NCI-H187 treated with DMSO at 0.1 percent for 48 hours (cell line): Measurements from ENCODE around the gene CANX.
"Not testable (repeated sequence)": the region's sequence is repeated elsewhere in the genome, so short reads cannot be mapped to it uniquely, and the experiment has no call there.

Experiments used
- DNase-seq: peaks from one replicate; lab custom pipeline; 2025; lab: John Stamatoyannopoulos, UW

CANX gene

DNA sequence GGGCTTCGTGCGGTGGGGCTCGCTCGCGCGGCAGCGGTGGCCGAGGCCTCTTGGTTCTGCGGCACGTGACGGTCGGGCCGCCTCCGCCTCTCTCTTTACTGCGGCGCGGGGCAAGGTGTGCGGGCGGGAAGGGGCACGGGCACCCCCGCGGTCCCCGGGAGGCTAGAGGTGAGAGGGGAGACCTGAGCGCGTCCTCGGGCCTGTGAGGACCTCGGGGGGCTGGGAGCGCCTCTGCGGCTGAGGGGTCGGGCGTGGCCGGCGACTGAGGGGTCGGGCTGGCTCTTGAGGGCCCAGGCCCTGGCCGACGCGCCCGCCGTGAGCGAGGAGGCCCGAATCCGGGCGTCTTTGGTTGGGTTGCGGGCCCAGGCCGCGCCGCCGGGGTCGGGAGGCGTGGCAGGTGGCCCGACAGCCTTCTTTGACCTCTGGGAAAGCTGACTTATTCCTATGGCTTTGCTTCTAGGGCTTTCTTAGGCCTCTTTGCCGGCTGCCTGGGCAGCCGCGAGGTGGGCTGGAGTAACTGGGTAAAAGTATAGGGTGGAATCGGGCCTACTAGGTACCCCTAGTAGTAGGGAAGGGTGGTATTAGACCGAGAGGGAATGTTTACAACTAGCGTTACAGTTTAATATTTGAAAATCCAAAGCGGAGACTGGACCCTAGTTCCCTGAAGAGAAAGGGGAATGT lies at the start of gene CANX:
TSS of gene CANX (plus strand) at position 33 of the 681 bp plus-strand sequence. CDS start 6,715 bp downstream, outside the sequence.
- DNase-seq = no peak

DNA sequence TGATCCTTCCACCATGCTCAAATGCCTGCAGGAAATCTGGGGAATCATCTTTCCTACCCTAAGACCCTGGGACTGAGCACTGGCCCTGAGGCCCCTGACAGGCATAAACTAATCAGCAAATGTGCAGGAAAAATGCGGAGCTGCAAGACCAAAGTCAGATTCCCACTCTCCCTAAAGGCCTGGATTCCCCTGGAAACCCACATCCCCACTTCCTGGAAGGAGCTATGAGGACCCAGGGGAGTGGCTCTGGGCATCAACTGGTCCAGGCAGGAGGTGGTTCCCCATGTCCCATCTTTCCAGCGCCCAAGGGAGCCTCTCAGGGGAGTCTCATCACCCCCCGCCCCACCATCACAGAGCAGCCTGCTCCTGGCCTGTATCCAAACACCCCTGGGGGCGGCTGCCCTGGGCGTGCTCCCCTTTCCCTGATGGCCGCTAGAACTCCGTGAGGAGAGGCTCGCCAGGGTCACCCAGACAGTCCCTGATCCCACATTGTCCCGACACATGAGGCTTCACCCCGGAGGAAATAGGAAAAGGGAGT lies 49.5 kb upstream of the CANX start:
- not testable (repeated sequence) for DNase-seq

DNA sequence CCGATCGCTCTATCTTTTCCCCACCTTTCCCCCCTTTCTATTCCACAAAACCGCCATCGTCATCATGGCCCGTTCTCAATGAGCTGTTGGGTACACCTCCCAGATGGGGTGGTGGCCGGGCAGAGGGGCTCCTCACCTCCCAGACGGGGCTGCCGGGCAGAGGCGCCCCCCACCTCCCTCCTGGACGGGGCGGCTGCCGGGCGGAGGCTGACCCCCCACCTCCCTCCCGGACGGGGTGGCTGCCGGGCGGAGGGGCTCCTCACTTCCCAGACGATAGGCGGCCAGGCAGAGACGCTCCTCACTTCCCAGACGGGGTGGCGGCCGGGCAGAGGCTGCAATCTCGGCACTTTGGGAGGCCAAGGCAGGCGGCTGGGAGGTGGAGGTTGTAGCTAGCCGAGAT lies 48.5 kb upstream of the CANX start:
- not testable (repeated sequence) for DNase-seq

GRCh38 chr5:179653135-179653534 lies 45.6 kb upstream of the CANX start:
- DNase-seq = not testable (repeated sequence)

DNA sequence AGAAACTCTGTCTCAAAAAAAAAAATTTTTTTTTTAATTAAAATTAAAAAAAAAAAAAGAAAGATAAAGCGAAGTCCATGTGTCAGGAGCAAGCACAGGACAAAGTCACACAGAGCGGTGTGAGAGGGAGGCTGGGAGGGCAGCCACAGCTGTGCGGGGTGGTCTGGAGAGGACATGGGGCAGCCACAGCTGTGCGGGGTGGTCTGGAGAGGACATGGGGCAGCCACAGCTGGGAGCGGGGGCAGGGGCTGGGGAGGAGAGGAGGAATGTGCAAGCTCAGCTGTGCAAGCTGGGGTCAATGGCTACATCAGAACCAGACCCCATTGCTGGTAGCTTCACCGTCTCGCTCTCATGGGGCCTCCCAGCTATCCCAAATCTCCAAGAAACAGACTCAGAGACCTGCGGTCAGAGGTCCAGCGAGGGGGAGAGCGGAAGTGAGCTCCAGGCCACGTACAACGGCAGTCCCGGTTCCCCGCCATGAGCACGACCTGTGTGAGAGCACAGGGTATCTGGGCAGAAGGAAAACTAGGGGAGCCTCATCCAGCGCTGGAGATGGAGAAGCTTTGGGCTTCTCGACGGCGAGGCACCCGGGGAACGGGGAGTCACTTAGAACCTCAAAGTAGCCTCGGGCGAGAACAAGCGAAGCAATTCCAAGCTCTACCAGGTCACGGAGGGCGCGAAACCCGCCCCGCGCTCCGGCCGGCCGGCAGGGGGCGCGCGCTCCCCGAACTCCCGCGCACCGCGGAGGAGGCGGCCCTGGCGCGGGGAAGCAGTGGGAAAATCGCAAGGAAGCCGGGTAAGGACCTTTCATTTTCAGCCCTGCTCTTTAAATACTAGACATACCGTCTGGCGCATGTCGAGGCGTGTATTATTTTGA lies 41.2 kb upstream of the CANX start:
- not testable (repeated sequence) for DNase-seq

DNA sequence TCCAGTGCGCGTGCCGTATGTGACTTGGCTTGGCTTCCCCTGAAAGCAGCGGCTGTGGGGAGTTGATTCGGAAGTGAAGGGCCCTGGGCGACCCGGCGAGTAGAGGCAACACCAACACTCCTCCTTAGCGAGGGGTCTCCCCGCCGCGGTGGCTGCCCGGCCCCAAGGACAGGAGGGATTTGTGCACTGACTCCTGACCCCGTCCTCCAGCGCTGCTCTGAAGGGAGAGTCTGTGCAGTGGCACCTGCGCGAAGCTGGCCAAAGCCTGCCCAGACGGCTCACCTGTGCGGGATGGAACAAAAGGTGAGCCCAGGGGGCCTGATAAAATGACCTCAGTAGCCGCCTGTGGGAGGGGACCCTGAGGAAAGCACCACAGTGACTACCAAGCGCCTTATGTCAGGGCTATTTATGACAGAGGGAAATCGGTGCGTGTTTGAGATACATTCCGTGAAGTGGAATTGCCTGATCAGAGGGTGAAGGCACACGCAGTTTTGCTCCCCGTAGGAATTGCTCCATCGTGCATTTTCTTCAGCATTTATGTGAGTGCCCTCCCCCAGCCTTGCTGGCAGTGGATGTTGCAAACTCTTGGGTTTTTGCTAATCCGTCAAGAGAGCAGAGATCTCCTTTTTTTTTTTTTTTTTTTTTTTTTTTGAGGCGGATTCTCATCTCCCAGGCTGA lies 40.4 kb upstream of the CANX start:
- DNase-seq = not testable (repeated sequence)

DNA sequence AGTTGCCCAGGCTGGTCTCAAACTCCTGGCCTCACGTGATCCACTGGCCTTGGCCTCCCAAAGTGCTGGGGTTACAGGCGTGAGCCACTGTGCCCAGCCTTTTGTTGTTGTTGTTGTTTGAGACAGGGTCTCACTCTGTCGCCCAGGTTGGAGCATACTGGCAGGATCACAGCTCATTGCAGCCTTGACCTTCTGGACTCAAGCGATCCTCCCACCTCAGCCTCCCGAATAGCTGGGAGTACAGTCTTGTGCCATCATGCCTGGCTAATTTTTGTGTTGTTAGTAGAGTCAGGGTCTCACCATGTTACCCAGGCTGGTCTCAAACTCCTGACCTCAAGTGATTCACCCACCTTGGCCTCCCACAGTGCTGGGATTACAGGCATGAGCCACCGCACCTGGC lies 37.1 kb upstream of the CANX start:
- not testable (repeated sequence) for DNase-seq

DNA sequence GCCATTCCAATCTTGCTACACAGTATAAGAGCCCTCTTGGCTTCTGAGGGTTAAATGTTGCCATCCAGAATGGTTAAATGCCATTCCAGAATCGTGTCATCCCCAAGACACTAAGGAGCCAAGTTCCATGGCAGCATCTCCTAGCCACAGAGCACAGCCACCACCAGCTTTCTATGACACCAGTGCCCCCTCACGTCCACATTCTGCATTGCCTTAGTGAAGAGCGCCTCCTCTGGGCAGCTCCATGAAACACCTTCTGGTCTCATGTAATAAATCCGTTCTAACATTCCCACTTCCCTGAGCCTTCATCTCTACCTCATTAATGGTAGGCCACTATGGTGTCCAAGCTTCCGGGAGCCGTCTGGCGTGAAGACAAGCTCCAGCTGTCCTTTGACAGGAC lies 30.4 kb upstream of the CANX start:
- DNase-seq = no peak

DNA sequence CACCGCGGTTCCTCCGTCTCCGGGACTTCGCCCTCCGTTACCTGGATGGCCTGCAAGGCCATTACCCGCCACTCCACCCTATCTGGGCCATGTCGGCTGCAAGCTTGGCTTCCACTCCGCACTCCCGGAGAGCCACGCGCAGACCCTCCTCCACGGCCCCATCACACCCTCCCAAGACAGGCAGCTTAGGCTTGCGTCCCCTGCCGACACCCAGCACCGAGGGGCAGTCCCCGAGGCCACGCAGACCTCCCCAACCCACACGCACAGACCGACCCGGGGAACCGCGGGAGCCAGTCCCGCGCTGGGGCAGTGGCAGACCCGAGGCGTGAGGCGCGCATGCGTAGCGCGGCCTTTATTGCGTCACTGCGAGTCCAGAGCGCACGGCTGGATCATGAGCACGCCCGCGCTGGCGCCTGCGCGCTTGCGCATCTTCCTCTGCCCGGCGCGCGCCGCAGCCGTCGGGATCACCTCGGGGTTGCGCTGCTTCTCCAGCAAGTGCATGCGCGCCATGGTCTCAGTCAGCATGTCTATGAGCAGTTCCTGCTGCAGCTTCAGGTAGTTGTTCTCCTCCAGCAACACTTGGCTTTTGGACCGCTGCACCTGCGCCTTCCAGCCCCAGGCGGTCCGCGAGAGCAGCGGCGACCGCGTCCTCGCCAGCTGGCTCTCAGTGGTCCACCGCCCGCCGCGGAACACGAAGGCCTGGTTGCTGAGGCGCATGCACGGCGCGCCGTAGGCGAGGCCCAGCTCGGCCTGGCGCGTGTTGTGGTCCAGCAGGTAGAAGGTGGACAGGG lies 20.3 kb upstream of the CANX start:
- DNase-seq = peak; percentile 37

GRCh38 chr5:179679014-179679674 lies 19.6 kb upstream of the CANX start:
- DNase-seq = no peak

DNA sequence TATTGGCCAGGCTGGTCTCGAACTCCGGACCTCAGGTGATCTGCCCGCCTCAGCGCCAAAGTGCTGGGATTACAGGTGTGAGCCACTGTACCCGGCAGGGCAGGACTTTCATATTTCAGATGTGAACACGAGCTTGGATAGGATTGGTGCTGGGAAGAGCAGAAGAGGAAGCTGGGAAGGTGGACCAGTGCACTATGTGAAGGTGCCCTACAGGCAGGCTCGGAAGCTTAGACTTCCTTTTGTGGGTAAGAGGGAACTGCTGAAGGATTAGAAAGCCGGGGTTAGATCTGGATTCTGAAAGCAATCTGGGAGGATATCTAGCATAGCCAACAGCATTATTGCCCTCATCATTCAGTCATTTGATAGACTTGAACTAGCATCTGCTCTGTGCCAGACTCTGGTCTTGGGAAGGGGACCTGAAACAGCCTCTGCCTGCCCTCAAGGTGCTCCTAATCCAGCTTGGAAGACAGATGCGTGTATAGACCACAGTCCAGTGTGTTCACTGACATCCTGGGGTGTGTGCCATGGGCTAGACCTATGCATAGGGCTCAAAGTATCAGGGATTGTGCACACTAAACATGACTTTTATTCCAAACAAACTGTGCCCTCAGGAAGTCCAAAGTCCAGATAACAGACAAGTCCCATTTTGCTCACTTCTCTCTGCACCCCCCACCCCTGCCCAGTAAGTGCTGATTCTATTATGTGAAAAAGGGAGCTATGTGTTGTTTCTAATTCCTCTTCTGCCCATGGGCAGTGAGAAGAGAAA lies 18.6 kb upstream of the CANX start:
- DNase-seq = no peak

- DNase-seq = no peak
Measured at GRCh38 chr5:179680780-179681401, 17.9 kb upstream of the CANX start, which contains the start of gene CBY3. CBY3 (minus strand) TSS chr5:179681034; CDS start chr5:179680918, 116 bp downstream.

GRCh38 chr5:179689212-179689611 lies 9.6 kb upstream of the CANX start:
- DNase-seq = not testable (repeated sequence)

- no peak for DNase-seq
Measured at GRCh38 chr5:179694561-179694960, 4.2 kb upstream of the CANX start.

DNA sequence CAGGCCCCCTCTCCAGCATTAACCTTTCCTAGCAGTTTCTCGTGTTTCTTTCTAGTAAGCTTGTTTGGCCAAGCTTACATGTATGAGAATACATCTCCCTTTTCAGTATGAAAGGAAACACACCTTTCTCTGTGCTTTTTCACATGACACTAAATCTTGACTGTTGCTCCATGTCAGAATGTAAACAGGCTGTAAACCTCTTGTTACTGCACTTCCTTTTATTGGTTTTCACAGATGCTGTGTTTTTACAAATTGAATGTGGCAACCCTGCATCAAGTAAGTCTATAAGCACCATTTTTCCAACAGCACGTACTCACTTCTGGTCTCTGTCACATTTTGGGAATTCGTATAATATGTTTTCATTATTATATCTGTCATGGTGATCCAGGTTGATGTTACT lies 2.2 kb upstream of the CANX start:
- no peak for DNase-seq

GRCh38 chr5:179697108-179697507 lies 1.7 kb upstream of the CANX start:
- DNase-seq = no peak

- DNase-seq = not testable (repeated sequence)
Measured at GRCh38 chr5:179697543-179697942, 1.2 kb upstream of the CANX start.

GRCh38 chr5:179697993-179698934 lies 503 bp upstream of the CANX start:
- DNase-seq = peak; percentile 94
